K562 (cell line): ENCODE results near the gene PPIL6. TPM values are rescaled to one million over a fixed set of nuclear protein-coding genes. Genes with fewer than 3 reads are reported as not detected.

ENCODE experiments used
- ATAC-seq: fragments of 200-7000 bp; cut with Tn5 transposase; 3 replicates; pipeline ENCODE4 v1.9.1; 2020; ENCODE audit warnings: moderate library complexity
- BruUV-seq: library from RNA; stranded (reverse); fragments of 400-500 nt; replicated peaks from 2 replicates; lab custom pipeline; 2021; lab: Mats Ljungman, UMichigan
- CTCF ChIA-PET: fragments of 300-600 bp; formaldehyde crosslinking; extraction: SDS; loops from one replicate; lab custom pipeline; 2021; ENCODE audit warnings: low intra/inter-chr PET ratio; lab: Yijun Ruan, JAX
- POLR2A ChIA-PET: fragments of 300-600, 350-650 bp; sonication (Branson Sonifier 250); formaldehyde crosslinking; extraction: SDS; loops from one replicate; lab custom pipeline; 2021; ENCODE audit warnings: antibody characterized with exemption, inconsistent platforms; lab: Yijun Ruan, JAX
- DNase-seq, 4 experiments: peaks; one replicate each; pipeline versions ENCODE4 v3.0.0 to v3.0.0-alpha.2; 2011 to 2018; ENCODE audit warnings: low spot score in 3 of 4, mixed read lengths in 3 of 4; ENCODE audit errors: extremely low read depth in 1 of 4
- FAIRE-seq: peaks from 2 replicates; lab custom pipeline; 2011; peaks lifted over from hg19 to GRCh38; lab: Jason Lieb, UNC
- H2AFZ ChIP-seq: 2 replicates; pipeline ENCODE4 v1.6.0; 2011; ENCODE audit warnings: low read depth, low read length, control low read depth, inconsistent platforms
- H3K27ac ChIP-seq: fragments of 200-600 bp; 3 replicates; pipeline ENCODE4 v1.8.0; 2011; ENCODE audit warnings: low read depth, mild to moderate bottlenecking, control low read depth, inconsistent platforms, low read length, moderate library complexity, mixed read lengths; ENCODE audit errors: extremely low read depth
- H3K27me3 ChIP-seq, 2 experiments: fragments of 300-600 bp in 1 of 2; 2 replicates in 1 of 2; 3 replicates in 1 of 2; pipeline versions ENCODE4 v1.6.0 to v1.8.0; 2011; ENCODE audit warnings: inconsistent platforms in 2 of 2, low read length in 2 of 2, mild to moderate bottlenecking in 1 of 2, mixed read lengths in 1 of 2, moderate library complexity in 1 of 2; ENCODE audit not compliant: control insufficient read depth in 2 of 2, insufficient read depth in 2 of 2
- H3K36me3 ChIP-seq: fragments of 300-600 bp; 3 replicates; pipeline ENCODE4 v1.8.0; 2011; ENCODE audit warnings: mild to moderate bottlenecking, low read length, inconsistent platforms; ENCODE audit not compliant: control insufficient read depth, insufficient read depth
- H3K4me1 ChIP-seq, 2 experiments: fragments of 200-600 bp in 1 of 2; replicated peaks in 1 of 2; 2 replicates in 1 of 2; 3 replicates in 1 of 2; pipeline versions ENCODE4 v1.5.1 to v1.8.0; 2011; ENCODE audit warnings: inconsistent platforms in 2 of 2, low read length in 2 of 2, mild to moderate bottlenecking in 1 of 2, mixed read lengths in 1 of 2, moderate library complexity in 1 of 2; ENCODE audit not compliant: control insufficient read depth in 2 of 2, insufficient read depth in 2 of 2
- H3K4me2 ChIP-seq: 2 replicates; pipeline ENCODE4 v1.6.1; 2011; ENCODE audit warnings: low read length, control low read depth, inconsistent platforms, mixed read lengths; ENCODE audit not compliant: insufficient read depth
- H3K4me3 ChIP-seq: fragments of 200-600 bp; sonication (generic), shearing (Covaris generic); 2 replicates; pipeline ENCODE4 v1.5.1; 2016; ENCODE audit warnings: control low read depth, inconsistent platforms
- H3K79me2 ChIP-seq: fragments of 200-600 bp; 3 replicates; pipeline ENCODE4 v1.8.0; 2011; ENCODE audit warnings: low read length, inconsistent platforms; ENCODE audit not compliant: control insufficient read depth, insufficient read depth
- H3K9ac ChIP-seq, 2 experiments: 2 replicates each; pipeline versions ENCODE4 v1.6.0 to v1.6.1; 2011; ENCODE audit warnings: low read depth in 2 of 2, low read length in 2 of 2, control low read depth in 1 of 2, inconsistent platforms in 1 of 2, mild to moderate bottlenecking in 1 of 2, mixed read lengths in 1 of 2; ENCODE audit not compliant: insufficient read depth in 1 of 2
- H3K9me1 ChIP-seq: one replicate; pipeline ENCODE4 v1.6.0; 2011; ENCODE audit warnings: inconsistent platforms, mild to moderate bottlenecking, low read length, moderate library complexity; ENCODE audit not compliant: control insufficient read depth, insufficient read depth
- H3K9me3 ChIP-seq: replicated peaks from 2 replicates; pipeline ENCODE4 v1.5.1; 2011; ENCODE audit warnings: low read depth, low read length, inconsistent platforms; ENCODE audit not compliant: control insufficient read depth, insufficient read depth
- H4K20me1 ChIP-seq: replicated peaks from 2 replicates; pipeline ENCODE4 v1.6.1; 2011; ENCODE audit warnings: low read length, inconsistent platforms, mixed read lengths; ENCODE audit not compliant: control insufficient read depth, insufficient read depth
- BCL6 ChIP-seq: fragments of 250-450 bp; sonication (Bioruptor Pico); IDR thresholded peaks from 2 replicates; pipeline ENCODE4 v1.4.0; 2020
- MAX ChIP-seq: sonication (generic); formaldehyde crosslinking; IDR thresholded peaks from 2 replicates; pipeline ENCODE4 v1.9.0; 2022; ENCODE audit warnings: mild to moderate bottlenecking, missing genetic modification reagents
- POLR2G ChIP-seq: fragments of 200-400 bp; formaldehyde crosslinking; IDR thresholded peaks from 2 replicates; pipeline ENCODE4 v1.6.1; 2017; ENCODE audit warnings: low read depth, mild to moderate bottlenecking, antibody characterized with exemption, low read length, moderate library complexity
- SUPT5H ChIP-seq: fragments of 450-650 bp; IDR thresholded peaks from 2 replicates; pipeline ENCODE4 v1.6.1; 2016
- XRCC5 ChIP-seq: fragments of 200-400 bp; formaldehyde crosslinking; IDR thresholded peaks from 2 replicates; pipeline ENCODE4 v1.6.1; 2017; ENCODE audit warnings: low read depth, mild to moderate bottlenecking, low read length
- WGBS: fragments of 100-300 bp; shearing (Covaris generic); methylation state at CpG from one replicate; pipeline ENCODE4 v1.1.6; 2016; ENCODE audit warnings: low coverage, mixed read lengths; ENCODE audit not compliant: insufficient coverage; ENCODE audit errors: missing lambda C conversion rate; 5-methylcytosine and 5-hydroxymethylcytosine counted together
- in situ Hi-C: fragments of 300-500 bp; cut with MboI; formaldehyde crosslinking; loops from 4 replicates; pipeline ENCODE4 v1.15.0; 2018; ENCODE audit warnings: inconsistent platforms, mixed read lengths
- intact Hi-C: fragments of 100-400 bp; cut with micrococcal nuclease; formaldehyde crosslinking; loops from 2 replicates; pipeline ENCODE4 v1.14.2; 2022
- polyA plus RNA-seq, 8 experiments: library from polyadenylated mRNA; depleted of rRNA in 4 of 8; stranded (reverse) in 5 of 8; unstranded in 3 of 8; fragments of >200 nt; fragmentation: Nextera tagmentation in 2 of 8; fragmentation: Illumina TruSeq in 1 of 8; extraction: Ambion mirVana in 2 of 8; extraction: Trizol in 1 of 8; gene quantifications; 2 replicates each; pipeline versions ENCODE4 v1.2.1 to v1.2.3, GENCODE V29; 2011 to 2014; ENCODE audit warnings: inconsistent platforms in 1 of 8, missing spikeins in 1 of 8
- total RNA-seq, 7 experiments: library from RNA; depleted of rRNA in 6 of 7; stranded (reverse); fragments of >200 nt in 6 of 7; fragmentation: Illumina TruSeq in 2 of 7; extraction: Trizol in 2 of 7; gene quantifications; 2 replicates each; pipeline versions ENCODE4 v1.2.1 to v1.2.3, GENCODE V29; 2011 to 2021; ENCODE audit warnings: low replicate concordance in 1 of 7

The PPIL6 gene
- total and polyA plus RNA-seq, 9 of the 15 experiments (the other 6 are each of a cell fraction or from before 2014, with no cell fraction given): 0.03 to 0.98 (median 0.41) TPM; not detected in 1

- ATAC-seq: no peak
These were observed 9.6 kb upstream of the PPIL6 start for GRCh38 chr6:109449795-109450673.

More at GRCh38 chr6:109449795-109450673, 9.6 kb upstream of the PPIL6 start:
- no TSS peak for BruUV-seq
- H3K9ac ChIP-seq: peak overlapping the region in 1 of 2 experiments; percentile 38; a peak in 1 of 4 replicates
- peaks cover 18% of the 10 kb centered on the region; the same call in 1 of the 3 replicates for H3K36me3 ChIP-seq
- no peak overlapping the region for H3K4me2 ChIP-seq
- DNase-seq (no peak), FAIRE-seq (no peak)
- H3K9me1 ChIP-seq: no peaks in the 10 kb centered on the region
- intact Hi-C loops (no loop called here), in situ Hi-C loops (no loop called here)
- H3K79me2 ChIP-seq: no peaks in the 10 kb centered on the region
- CTCF ChIA-PET: no interaction called here
- no peaks in the 10 kb centered on the region for H3K9me3 ChIP-seq
- POLR2A ChIA-PET: interaction anchor here (0.6 to 8.2 kb wide), 5 partner anchors 6 to 532 kb away, joined by 3 to 92 read pairs (median 4); partner anchors contain the start of genes PPIL6, SESN1 and SMPD2
- no peak overlapping the region for H3K27ac ChIP-seq
- H3K4me1 ChIP-seq: peaks cover 11 to 51% of the 10 kb centered on the region in 2 experiments; a peak in 4 of 5 replicates
- WGBS: 56% methylated on average over 11 of the region's 16 CpGs
- no peaks in the 10 kb centered on the region for H4K20me1 ChIP-seq
- H3K27me3 ChIP-seq: no peaks in the 10 kb centered on the region
- H3K4me3 ChIP-seq: no peak overlapping the region
- no peak overlapping the region for H2AFZ ChIP-seq
- TF ChIP-seq MAX (CRISPR knock-in tag) (0 out of 2 replicates have a peak, but pooled peaks have one; percentile 14), POLR2G (peak; percentile 63; the same call in 1 of the 2 replicates), XRCC5 (no peak), BCL6 (no peak), SUPT5H (0 out of 2 replicates have a peak, but pooled peaks have one; percentile 5)
